K562 (cell line): ENCODE data around the gene NEDD4L. TPM values are rescaled to one million over a fixed set of nuclear protein-coding genes. Genes with fewer than 3 reads are reported as not detected.

Experiments used
- BCL6 ChIP-seq: fragments of 250-450 bp; sonication (Bioruptor Pico); IDR thresholded peaks from 2 replicates; pipeline ENCODE4 v1.4.0; 2020
- CHCHD3 ChIP-seq: fragments of 250-450 bp; sonication (Bioruptor Pico); IDR thresholded peaks from 2 replicates; pipeline ENCODE4 v2.1.2; 2022; ENCODE audit warnings: mild to moderate bottlenecking
- CREB1 ChIP-seq, 2 experiments: sonication (generic) in 1 of 2; formaldehyde crosslinking in 1 of 2; IDR thresholded peaks; 2 replicates each; pipeline versions ENCODE4 v1.6.1 to v1.8.0; 2012 to 2022; ENCODE audit warnings: inconsistent platforms in 1 of 2, mild to moderate bottlenecking in 1 of 2, missing genetic modification reagents in 1 of 2, moderate library complexity in 1 of 2
- EZH2 ChIP-seq: IDR thresholded peaks from 2 replicates; pipeline ENCODE4 v1.6.1; 2012; ENCODE audit warnings: low read depth, mild to moderate bottlenecking, inconsistent platforms, low read length, borderline replicate concordance
- KLF1 ChIP-seq: fragments of 450-650 bp; IDR thresholded peaks from 2 replicates; pipeline ENCODE4 v1.6.1; 2016; ENCODE audit warnings: missing genetic modification characterization, missing compliant biosample characterization
- MEIS2 ChIP-seq: fragments of 450-650 bp; IDR thresholded peaks from 2 replicates; pipeline ENCODE4 v1.6.1; 2014; ENCODE audit warnings: mild to moderate bottlenecking; ENCODE audit not compliant: partially characterized antibody
- NBN ChIP-seq: fragments of 450-650 bp; IDR thresholded peaks from 2 replicates; pipeline ENCODE4 v1.6.1; 2016; ENCODE audit warnings: low read depth, mild to moderate bottlenecking
- NFIC ChIP-seq: fragments of 450-650 bp; IDR thresholded peaks from 2 replicates; pipeline ENCODE4 v1.6.1; 2017; ENCODE audit warnings: mild to moderate bottlenecking, inconsistent platforms
- NR1H2 ChIP-seq: sonication (generic); formaldehyde crosslinking; IDR thresholded peaks from 2 replicates; pipeline ENCODE4 v1.4.0; 2020; ENCODE audit warnings: mild to moderate bottlenecking, missing genetic modification reagents
- RBM14 ChIP-seq: fragments of 200-400 bp; formaldehyde crosslinking; IDR thresholded peaks from 2 replicates; pipeline ENCODE4 v1.6.1; 2018; ENCODE audit warnings: low read depth, mild to moderate bottlenecking, low read length, moderate library complexity, borderline replicate concordance; ENCODE audit not compliant: insufficient read depth
- RFX5 ChIP-seq: IDR thresholded peaks from 2 replicates; pipeline ENCODE4 v1.6.1; 2011; ENCODE audit warnings: low read depth, mild to moderate bottlenecking, improper control_type of control experiment, low read length
- RFX7 ChIP-seq: fragments of 250-450 bp; sonication (Bioruptor Pico); IDR thresholded peaks from 2 replicates; pipeline ENCODE4 v1.5.1; 2021; ENCODE audit warnings: mild to moderate bottlenecking
- TBL1XR1 ChIP-seq, 2 experiments: IDR thresholded peaks; 2 replicates each; pipeline ENCODE4 v1.6.1; 2012; ENCODE audit warnings: improper control_type of control experiment in 2 of 2, low read length in 2 of 2, mild to moderate bottlenecking in 1 of 2
- ZNF146 ChIP-seq: IDR thresholded peaks from one replicate; pipeline ENCODE4 v1.6.1; 2018; ENCODE audit warnings: missing compliant biosample characterization; ENCODE audit not compliant: unreplicated experiment
- polyA plus RNA-seq, 8 experiments: library from polyadenylated mRNA; depleted of rRNA in 4 of 8; stranded (reverse) in 5 of 8; unstranded in 3 of 8; fragments of >200 nt; fragmentation: Nextera tagmentation in 2 of 8; fragmentation: Illumina TruSeq in 1 of 8; extraction: Ambion mirVana in 2 of 8; extraction: Trizol in 1 of 8; gene quantifications; 2 replicates each; pipeline versions ENCODE4 v1.2.1 to v1.2.3, GENCODE V29; 2011 to 2014; ENCODE audit warnings: inconsistent platforms in 1 of 8, missing spikeins in 1 of 8
- total RNA-seq, 7 experiments: library from RNA; depleted of rRNA in 6 of 7; stranded (reverse); fragments of >200 nt in 6 of 7; fragmentation: Illumina TruSeq in 2 of 7; extraction: Trizol in 2 of 7; gene quantifications; 2 replicates each; pipeline versions ENCODE4 v1.2.1 to v1.2.3, GENCODE V29; 2011 to 2021; ENCODE audit warnings: low replicate concordance in 1 of 7
- TF ChIP-seq, protein P1 (sequence below): fragments of 200-800 bp; sonication (Bioruptor generic); IDR thresholded peaks from 2 replicates; pipeline ENCODE4 v1.6.1; 2016; ENCODE audit warnings: missing genetic modification characterization, missing compliant biosample characterization
- TF ChIP-seq, protein P2 (sequence below): fragments of 450-650 bp; formaldehyde crosslinking; IDR thresholded peaks from 2 replicates; pipeline ENCODE4 v1.4.0; 2020; ENCODE audit warnings: mild to moderate bottlenecking, moderate library complexity
- TF ChIP-seq, protein P3 (sequence below), 3 experiments: fragments of 200-800 bp in 1 of 3; fragments of 250-450 bp in 1 of 3; fragments of 450-650 bp in 1 of 3; sonication (Bioruptor Pico) in 1 of 3; sonication (Bioruptor generic) in 1 of 3; formaldehyde crosslinking in 1 of 3; IDR thresholded peaks; 2 replicates each; pipeline versions ENCODE4 v1.6.1 to v1.8.0; 2016 to 2022; ENCODE audit warnings: mild to moderate bottlenecking in 2 of 3, missing genetic modification characterization in 2 of 3, missing compliant biosample characterization in 1 of 3, moderate library complexity in 1 of 3

The NEDD4L gene
- total and polyA plus RNA-seq, 9 of the 15 experiments (the other 6 are each of a cell fraction or from before 2014, with no cell fraction given) = 8.1 to 33.4 (median 19.9) TPM

DNA sequence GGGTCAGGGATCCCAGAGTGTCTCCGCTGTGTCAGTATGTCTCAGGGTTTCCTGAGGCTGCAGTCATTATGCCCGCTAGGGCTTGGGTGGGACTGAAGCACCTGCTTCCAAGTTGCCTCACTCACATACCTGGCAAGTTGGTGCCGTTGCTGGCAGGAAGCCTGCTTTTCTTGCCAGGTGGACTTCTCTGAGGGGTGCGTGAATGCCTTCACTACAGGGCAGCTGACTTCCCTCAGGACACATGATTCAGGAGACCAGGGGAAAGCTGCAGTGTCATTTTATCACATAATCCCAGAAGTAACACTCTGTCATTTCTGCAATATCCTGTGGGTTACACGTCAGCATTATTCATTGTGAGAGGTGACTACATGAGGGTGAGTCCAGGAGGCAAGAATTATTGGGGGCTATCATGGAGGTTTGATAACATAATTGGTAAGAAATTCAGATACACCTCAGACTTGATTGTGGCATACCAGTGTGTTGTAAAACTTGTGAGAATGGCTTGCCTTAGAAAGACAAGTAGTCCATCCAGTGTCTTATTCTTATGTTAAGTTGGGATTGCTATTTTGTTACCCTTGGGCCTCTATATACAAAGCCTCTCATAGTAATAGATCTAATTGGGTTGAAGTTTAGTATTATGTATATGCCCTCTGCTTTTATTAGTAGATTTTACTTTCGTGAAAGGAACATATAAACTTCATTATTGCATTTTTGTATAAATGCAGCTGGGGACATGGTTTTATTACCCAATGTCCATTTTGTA is 44.1 kb downstream of the NEDD4L start (continued):
- no peak for TF ChIP-seq EZH2
- peak in 1 of 2 experiments; percentile 22; a peak in 1 of 4 replicates for TF ChIP-seq TBL1XR1 (IDR thresholded peaks at IDR 0.05; ENCODE audit: low read length in 2 of 2)
- TF ChIP-seq ZNF146 (CRISPR knock-in tag) = no peak
- TF ChIP-seq RFX5 = no peak
- TF ChIP-seq CREB1 (IDR thresholded peaks at IDR 0.05) = no peak
- TF ChIP-seq CREB1 (CRISPR knock-in tag; IDR thresholded peaks at IDR 0.05) = no peak
- no peak for TF ChIP-seq RFX7 (CRISPR knock-in tag)
- no peak for TF ChIP-seq CHCHD3 (CRISPR knock-in tag)
- no peak for TF ChIP-seq KLF1 (tag)
- peak; percentile 79 for TF ChIP-seq MEIS2
- no peak for TF ChIP-seq NR1H2 (CRISPR knock-in tag)
- TF ChIP-seq, protein P1, sequence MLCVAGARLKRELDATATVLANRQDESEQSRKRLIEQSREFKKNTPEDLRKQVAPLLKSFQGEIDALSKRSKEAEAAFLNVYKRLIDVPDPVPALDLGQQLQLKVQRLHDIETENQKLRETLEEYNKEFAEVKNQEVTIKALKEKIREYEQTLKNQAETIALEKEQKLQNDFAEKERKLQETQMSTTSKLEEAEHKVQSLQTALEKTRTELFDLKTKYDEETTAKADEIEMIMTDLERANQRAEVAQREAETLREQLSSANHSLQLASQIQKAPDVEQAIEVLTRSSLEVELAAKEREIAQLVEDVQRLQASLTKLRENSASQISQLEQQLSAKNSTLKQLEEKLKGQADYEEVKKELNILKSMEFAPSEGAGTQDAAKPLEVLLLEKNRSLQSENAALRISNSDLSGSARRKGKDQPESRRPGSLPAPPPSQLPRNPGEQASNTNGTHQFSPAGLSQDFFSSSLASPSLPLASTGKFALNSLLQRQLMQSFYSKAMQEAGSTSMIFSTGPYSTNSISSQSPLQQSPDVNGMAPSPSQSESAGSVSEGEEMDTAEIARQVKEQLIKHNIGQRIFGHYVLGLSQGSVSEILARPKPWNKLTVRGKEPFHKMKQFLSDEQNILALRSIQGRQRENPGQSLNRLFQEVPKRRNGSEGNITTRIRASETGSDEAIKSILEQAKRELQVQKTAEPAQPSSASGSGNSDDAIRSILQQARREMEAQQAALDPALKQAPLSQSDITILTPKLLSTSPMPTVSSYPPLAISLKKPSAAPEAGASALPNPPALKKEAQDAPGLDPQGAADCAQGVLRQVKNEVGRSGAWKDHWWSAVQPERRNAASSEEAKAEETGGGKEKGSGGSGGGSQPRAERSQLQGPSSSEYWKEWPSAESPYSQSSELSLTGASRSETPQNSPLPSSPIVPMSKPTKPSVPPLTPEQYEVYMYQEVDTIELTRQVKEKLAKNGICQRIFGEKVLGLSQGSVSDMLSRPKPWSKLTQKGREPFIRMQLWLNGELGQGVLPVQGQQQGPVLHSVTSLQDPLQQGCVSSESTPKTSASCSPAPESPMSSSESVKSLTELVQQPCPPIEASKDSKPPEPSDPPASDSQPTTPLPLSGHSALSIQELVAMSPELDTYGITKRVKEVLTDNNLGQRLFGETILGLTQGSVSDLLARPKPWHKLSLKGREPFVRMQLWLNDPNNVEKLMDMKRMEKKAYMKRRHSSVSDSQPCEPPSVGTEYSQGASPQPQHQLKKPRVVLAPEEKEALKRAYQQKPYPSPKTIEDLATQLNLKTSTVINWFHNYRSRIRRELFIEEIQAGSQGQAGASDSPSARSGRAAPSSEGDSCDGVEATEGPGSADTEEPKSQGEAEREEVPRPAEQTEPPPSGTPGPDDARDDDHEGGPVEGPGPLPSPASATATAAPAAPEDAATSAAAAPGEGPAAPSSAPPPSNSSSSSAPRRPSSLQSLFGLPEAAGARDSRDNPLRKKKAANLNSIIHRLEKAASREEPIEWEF = no peak
- no peak for TF ChIP-seq NFIC
- no peak for TF ChIP-seq NBN
- TF ChIP-seq, protein P2, sequence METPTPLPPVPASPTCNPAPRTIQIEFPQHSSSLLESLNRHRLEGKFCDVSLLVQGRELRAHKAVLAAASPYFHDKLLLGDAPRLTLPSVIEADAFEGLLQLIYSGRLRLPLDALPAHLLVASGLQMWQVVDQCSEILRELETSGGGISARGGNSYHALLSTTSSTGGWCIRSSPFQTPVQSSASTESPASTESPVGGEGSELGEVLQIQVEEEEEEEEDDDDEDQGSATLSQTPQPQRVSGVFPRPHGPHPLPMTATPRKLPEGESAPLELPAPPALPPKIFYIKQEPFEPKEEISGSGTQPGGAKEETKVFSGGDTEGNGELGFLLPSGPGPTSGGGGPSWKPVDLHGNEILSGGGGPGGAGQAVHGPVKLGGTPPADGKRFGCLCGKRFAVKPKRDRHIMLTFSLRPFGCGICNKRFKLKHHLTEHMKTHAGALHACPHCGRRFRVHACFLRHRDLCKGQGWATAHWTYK (CRISPR knock-in tag) = no peak
- TF ChIP-seq, protein P3, sequence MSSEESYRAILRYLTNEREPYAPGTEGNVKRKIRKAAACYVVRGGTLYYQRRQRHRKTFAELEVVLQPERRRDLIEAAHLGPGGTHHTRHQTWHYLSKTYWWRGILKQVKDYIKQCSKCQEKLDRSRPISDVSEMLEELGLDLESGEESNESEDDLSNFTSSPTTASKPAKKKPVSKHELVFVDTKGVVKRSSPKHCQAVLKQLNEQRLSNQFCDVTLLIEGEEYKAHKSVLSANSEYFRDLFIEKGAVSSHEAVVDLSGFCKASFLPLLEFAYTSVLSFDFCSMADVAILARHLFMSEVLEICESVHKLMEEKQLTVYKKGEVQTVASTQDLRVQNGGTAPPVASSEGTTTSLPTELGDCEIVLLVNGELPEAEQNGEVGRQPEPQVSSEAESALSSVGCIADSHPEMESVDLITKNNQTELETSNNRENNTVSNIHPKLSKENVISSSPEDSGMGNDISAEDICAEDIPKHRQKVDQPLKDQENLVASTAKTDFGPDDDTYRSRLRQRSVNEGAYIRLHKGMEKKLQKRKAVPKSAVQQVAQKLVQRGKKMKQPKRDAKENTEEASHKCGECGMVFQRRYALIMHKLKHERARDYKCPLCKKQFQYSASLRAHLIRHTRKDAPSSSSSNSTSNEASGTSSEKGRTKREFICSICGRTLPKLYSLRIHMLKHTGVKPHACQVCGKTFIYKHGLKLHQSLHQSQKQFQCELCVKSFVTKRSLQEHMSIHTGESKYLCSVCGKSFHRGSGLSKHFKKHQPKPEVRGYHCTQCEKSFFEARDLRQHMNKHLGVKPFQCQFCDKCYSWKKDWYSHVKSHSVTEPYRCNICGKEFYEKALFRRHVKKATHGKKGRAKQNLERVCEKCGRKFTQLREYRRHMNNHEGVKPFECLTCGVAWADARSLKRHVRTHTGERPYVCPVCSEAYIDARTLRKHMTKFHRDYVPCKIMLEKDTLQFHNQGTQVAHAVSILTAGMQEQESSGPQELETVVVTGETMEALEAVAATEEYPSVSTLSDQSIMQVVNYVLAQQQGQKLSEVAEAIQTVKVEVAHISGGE (CRISPR knock-in tag; IDR thresholded peaks at IDR 0.05) = no peak
- no peak for TF ChIP-seq RBM14
- TF ChIP-seq BCL6 (CRISPR knock-in tag) = no peak
